K562 (cell line): ENCODE measurements around the gene SOBP. TPM values are rescaled to one million over a fixed set of nuclear protein-coding genes. Genes with fewer than 3 reads are reported as not detected.

Experiments used
- ATAC-seq: fragments of 200-7000 bp; cut with Tn5 transposase; 3 replicates; pipeline ENCODE4 v1.9.1; 2020; ENCODE audit warnings: moderate library complexity
- BruUV-seq: library from RNA; stranded (reverse); fragments of 400-500 nt; replicated peaks from 2 replicates; lab custom pipeline; 2021; lab: Mats Ljungman, UMichigan
- CTCF ChIA-PET: fragments of 300-600 bp; formaldehyde crosslinking; extraction: SDS; loops from one replicate; lab custom pipeline; 2021; ENCODE audit warnings: low intra/inter-chr PET ratio; lab: Yijun Ruan, JAX
- POLR2A ChIA-PET: fragments of 300-600, 350-650 bp; sonication (Branson Sonifier 250); formaldehyde crosslinking; extraction: SDS; loops from one replicate; lab custom pipeline; 2021; ENCODE audit warnings: antibody characterized with exemption, inconsistent platforms; lab: Yijun Ruan, JAX
- DNase-seq, 4 experiments: peaks; one replicate each; pipeline versions ENCODE4 v3.0.0 to v3.0.0-alpha.2; 2011 to 2018; ENCODE audit warnings: low spot score in 3 of 4, mixed read lengths in 3 of 4; ENCODE audit errors: extremely low read depth in 1 of 4
- FAIRE-seq: peaks from 2 replicates; lab custom pipeline; 2011; peaks lifted over from hg19 to GRCh38; lab: Jason Lieb, UNC
- H2AFZ ChIP-seq: 2 replicates; pipeline ENCODE4 v1.6.0; 2011; ENCODE audit warnings: low read depth, low read length, control low read depth, inconsistent platforms
- H3K27ac ChIP-seq: fragments of 200-600 bp; 3 replicates; pipeline ENCODE4 v1.8.0; 2011; ENCODE audit warnings: low read depth, mild to moderate bottlenecking, control low read depth, inconsistent platforms, low read length, moderate library complexity, mixed read lengths; ENCODE audit errors: extremely low read depth
- H3K27me3 ChIP-seq, 2 experiments: fragments of 300-600 bp in 1 of 2; 2 replicates in 1 of 2; 3 replicates in 1 of 2; pipeline versions ENCODE4 v1.6.0 to v1.8.0; 2011; ENCODE audit warnings: inconsistent platforms in 2 of 2, low read length in 2 of 2, mild to moderate bottlenecking in 1 of 2, mixed read lengths in 1 of 2, moderate library complexity in 1 of 2; ENCODE audit not compliant: control insufficient read depth in 2 of 2, insufficient read depth in 2 of 2
- H3K36me3 ChIP-seq: fragments of 300-600 bp; 3 replicates; pipeline ENCODE4 v1.8.0; 2011; ENCODE audit warnings: mild to moderate bottlenecking, low read length, inconsistent platforms; ENCODE audit not compliant: control insufficient read depth, insufficient read depth
- H3K4me1 ChIP-seq, 2 experiments: fragments of 200-600 bp in 1 of 2; replicated peaks in 1 of 2; 2 replicates in 1 of 2; 3 replicates in 1 of 2; pipeline versions ENCODE4 v1.5.1 to v1.8.0; 2011; ENCODE audit warnings: inconsistent platforms in 2 of 2, low read length in 2 of 2, mild to moderate bottlenecking in 1 of 2, mixed read lengths in 1 of 2, moderate library complexity in 1 of 2; ENCODE audit not compliant: control insufficient read depth in 2 of 2, insufficient read depth in 2 of 2
- H3K4me2 ChIP-seq: 2 replicates; pipeline ENCODE4 v1.6.1; 2011; ENCODE audit warnings: low read length, control low read depth, inconsistent platforms, mixed read lengths; ENCODE audit not compliant: insufficient read depth
- H3K4me3 ChIP-seq: fragments of 200-600 bp; sonication (generic), shearing (Covaris generic); 2 replicates; pipeline ENCODE4 v1.5.1; 2016; ENCODE audit warnings: control low read depth, inconsistent platforms
- H3K79me2 ChIP-seq: fragments of 200-600 bp; 3 replicates; pipeline ENCODE4 v1.8.0; 2011; ENCODE audit warnings: low read length, inconsistent platforms; ENCODE audit not compliant: control insufficient read depth, insufficient read depth
- H3K9ac ChIP-seq, 2 experiments: 2 replicates each; pipeline versions ENCODE4 v1.6.0 to v1.6.1; 2011; ENCODE audit warnings: low read depth in 2 of 2, low read length in 2 of 2, control low read depth in 1 of 2, inconsistent platforms in 1 of 2, mild to moderate bottlenecking in 1 of 2, mixed read lengths in 1 of 2; ENCODE audit not compliant: insufficient read depth in 1 of 2
- H3K9me1 ChIP-seq: one replicate; pipeline ENCODE4 v1.6.0; 2011; ENCODE audit warnings: inconsistent platforms, mild to moderate bottlenecking, low read length, moderate library complexity; ENCODE audit not compliant: control insufficient read depth, insufficient read depth
- H3K9me3 ChIP-seq: replicated peaks from 2 replicates; pipeline ENCODE4 v1.5.1; 2011; ENCODE audit warnings: low read depth, low read length, inconsistent platforms; ENCODE audit not compliant: control insufficient read depth, insufficient read depth
- H4K20me1 ChIP-seq: replicated peaks from 2 replicates; pipeline ENCODE4 v1.6.1; 2011; ENCODE audit warnings: low read length, inconsistent platforms, mixed read lengths; ENCODE audit not compliant: control insufficient read depth, insufficient read depth
- CHAMP1 ChIP-seq: fragments of 450-650 bp; IDR thresholded peaks from 2 replicates; pipeline ENCODE4 v1.6.1; 2016; ENCODE audit warnings: mild to moderate bottlenecking
- IFI16 ChIP-seq: fragments of 250-450 bp; sonication (Bioruptor Pico); IDR thresholded peaks from 2 replicates; pipeline ENCODE4 v2.1.2; 2022; ENCODE audit warnings: mild to moderate bottlenecking, inconsistent platforms
- RCOR1 ChIP-seq, 2 experiments: IDR thresholded peaks; 2 replicates each; pipeline ENCODE4 v1.6.1; 2012; ENCODE audit warnings: low read depth in 2 of 2, low read length in 2 of 2, borderline replicate concordance in 1 of 2, improper control_type of control experiment in 1 of 2
- RFX5 ChIP-seq: IDR thresholded peaks from 2 replicates; pipeline ENCODE4 v1.6.1; 2011; ENCODE audit warnings: low read depth, mild to moderate bottlenecking, improper control_type of control experiment, low read length
- WGBS: fragments of 100-300 bp; shearing (Covaris generic); methylation state at CpG from one replicate; pipeline ENCODE4 v1.1.6; 2016; ENCODE audit warnings: low coverage, mixed read lengths; ENCODE audit not compliant: insufficient coverage; ENCODE audit errors: missing lambda C conversion rate; 5-methylcytosine and 5-hydroxymethylcytosine counted together
- in situ Hi-C: fragments of 300-500 bp; cut with MboI; formaldehyde crosslinking; loops from 4 replicates; pipeline ENCODE4 v1.15.0; 2018; ENCODE audit warnings: inconsistent platforms, mixed read lengths
- intact Hi-C: fragments of 100-400 bp; cut with micrococcal nuclease; formaldehyde crosslinking; loops from 2 replicates; pipeline ENCODE4 v1.14.2; 2022
- polyA plus RNA-seq, 8 experiments: library from polyadenylated mRNA; depleted of rRNA in 4 of 8; stranded (reverse) in 5 of 8; unstranded in 3 of 8; fragments of >200 nt; fragmentation: Nextera tagmentation in 2 of 8; fragmentation: Illumina TruSeq in 1 of 8; extraction: Ambion mirVana in 2 of 8; extraction: Trizol in 1 of 8; gene quantifications; 2 replicates each; pipeline versions ENCODE4 v1.2.1 to v1.2.3, GENCODE V29; 2011 to 2014; ENCODE audit warnings: inconsistent platforms in 1 of 8, missing spikeins in 1 of 8
- total RNA-seq, 7 experiments: library from RNA; depleted of rRNA in 6 of 7; stranded (reverse); fragments of >200 nt in 6 of 7; fragmentation: Illumina TruSeq in 2 of 7; extraction: Trizol in 2 of 7; gene quantifications; 2 replicates each; pipeline versions ENCODE4 v1.2.1 to v1.2.3, GENCODE V29; 2011 to 2021; ENCODE audit warnings: low replicate concordance in 1 of 7

SOBP gene
- total and polyA plus RNA-seq, 9 of the 15 experiments (the other 6 are each of a cell fraction or from before 2014, with no cell fraction given): 0.16 TPM; not detected in 8

- ChIA-PET POLR2A (interaction anchor here (0.6 kb wide), 1 partner anchor 9 kb away, joined by 3 read pairs; no protein-coding TSS in a partner anchor), CTCF (no interaction called here)
- Histone ChIP-seq H3K79me2 (no peaks in the 10 kb centered on the region), H3K9me1 (no peaks in the 10 kb centered on the region), H3K36me3 (no peaks in the 10 kb centered on the region), H3K4me2 (no peak overlapping the region), H3K9me3 (no peaks in the 10 kb centered on the region), H3K4me1 (peaks cover 0 to 5% of the 10 kb centered on the region in 2 experiments; a peak in 1 of 5 replicates), H3K27ac (no peak overlapping the region), H3K27me3 (peaks cover 8 to 31% of the 10 kb centered on the region in 2 experiments), H3K9ac (no peak overlapping the region), H4K20me1 (no peaks in the 10 kb centered on the region), H3K4me3 (no peak overlapping the region), H2AFZ (no peak overlapping the region)
- intact Hi-C loops: loop anchor here (10.0 kb wide), 1 partner anchor 505 kb away; no protein-coding TSS in a partner anchor
- BruUV-seq: no TSS peak
- FAIRE-seq: no peak
- TF ChIP-seq RFX5 (no peak), RCOR1 (IDR thresholded peaks at IDR 0.05; ENCODE audit: borderline replicate concordance in 1 of 2, low read depth in 2 of 2, low read length in 2 of 2) (no peak), CHAMP1 (no peak), IFI16 (no peak)
- in situ Hi-C loops: no loop called here
- 0% methylated on average over 2 of the region's 2 CpGs for WGBS
- no peak for ATAC-seq
- DNase-seq: no peak
These were observed 149.6 kb downstream of the SOBP start for GRCh38 chr6:107639511-107639910.
